ENCODE measurements around the gene SNRNP27.
"Not testable (repeated sequence)": the region's sequence is repeated elsewhere in the genome, so short reads cannot be mapped to it uniquely, and the experiment has no call there.

DNA sequence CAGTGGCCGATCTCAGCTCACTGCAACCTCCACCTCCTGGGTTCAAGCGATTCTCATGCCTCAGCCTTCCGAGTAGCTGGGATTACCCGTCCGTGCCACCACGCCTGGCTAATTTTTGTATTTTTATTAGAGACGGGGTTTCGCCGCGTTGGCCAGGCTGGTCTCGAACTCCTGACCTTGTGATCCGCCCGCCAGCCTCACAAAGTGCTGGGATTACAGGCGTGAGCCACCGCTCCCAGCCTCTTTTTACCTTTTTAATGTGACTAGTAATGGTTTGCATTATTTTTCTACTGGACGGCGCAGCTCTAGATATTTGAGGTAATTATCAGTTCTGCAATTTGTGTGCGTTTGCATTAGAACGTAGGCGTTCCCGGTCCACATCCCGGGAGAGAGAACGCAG is 981 bp downstream of the SNRNP27 start:
- TF ChIP-seq ZNF274 (IDR thresholded peaks at IDR 0.05; ENCODE audit: low read depth, low read length); YY1 (IDR thresholded peaks at IDR 0.05; ENCODE audit: insufficient read depth, insufficient read length): not testable (repeated sequence)
